GM03348 (cell line): Measurements from ENCODE around the gene TMEM115.

ENCODE experiments used
- DNase-seq: peaks from one replicate; pipeline ENCODE4 v3.0.0; 2012; ENCODE audit warnings: low spot score

Gene TMEM115

DNA sequence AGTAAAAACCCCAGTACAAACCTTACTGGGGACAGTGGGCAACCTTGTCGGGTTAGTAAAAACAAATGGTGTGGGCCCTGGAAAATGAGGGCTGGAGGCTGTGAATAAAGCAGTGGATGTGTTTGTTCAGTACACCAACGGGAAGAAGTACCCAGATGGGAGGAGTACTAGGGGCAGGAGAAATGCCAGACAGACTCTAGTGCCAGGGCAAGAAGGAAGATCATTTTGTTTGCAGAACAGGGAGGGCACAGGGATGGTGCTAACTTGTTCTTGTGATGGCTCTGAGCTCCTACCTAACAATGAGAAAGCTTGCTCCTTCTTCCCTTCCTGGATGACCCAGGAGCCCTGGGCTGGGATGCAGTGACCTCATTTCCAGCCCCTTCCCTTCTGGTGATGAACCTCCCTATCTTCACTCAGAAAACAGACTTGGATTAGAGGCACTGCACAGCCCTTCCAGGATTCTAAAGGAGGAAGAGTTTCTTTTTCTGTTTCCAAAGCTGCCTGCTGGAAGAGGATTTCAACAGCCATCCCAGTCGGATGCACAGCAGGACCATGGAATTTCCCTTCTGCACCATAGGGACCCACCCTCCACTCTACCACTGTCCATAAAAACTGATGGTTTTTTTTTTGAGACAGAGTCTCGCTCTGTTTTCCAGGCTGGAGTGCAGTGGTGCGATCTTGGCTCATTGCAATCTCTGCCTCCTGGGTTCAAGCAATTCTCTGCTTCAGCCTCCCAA, 24.8 kb downstream of the TMEM115 start:
- no peak for DNase-seq

GRCh38 chr3:50333744-50334328, 25.5 kb downstream of the TMEM115 start:
- DNase-seq = peak; percentile 49

- no peak for DNase-seq
These were observed 27.9 kb downstream of the TMEM115 start for GRCh38 chr3:50331364-50331907.

DNA sequence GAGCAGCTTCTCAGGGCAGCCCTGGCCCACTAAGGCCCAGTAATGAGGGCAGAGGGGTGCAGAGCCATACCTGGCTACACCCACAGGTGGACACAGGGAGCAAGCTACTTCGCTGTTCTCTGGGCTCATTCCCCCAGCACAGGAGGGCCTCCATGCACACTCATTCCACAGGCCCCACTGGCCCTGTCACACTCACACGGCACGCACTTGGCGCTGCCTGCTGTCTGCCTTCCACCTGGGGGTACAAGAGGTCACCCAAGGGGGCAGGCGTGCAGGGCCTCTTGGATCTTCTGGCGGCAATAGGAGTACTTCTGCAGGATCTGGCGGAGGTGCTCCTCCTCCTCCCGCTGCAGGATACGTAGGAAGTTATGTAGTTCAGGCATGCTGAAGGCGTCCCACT, 29.0 kb downstream of the TMEM115 start:
- no peak for DNase-seq

DNA sequence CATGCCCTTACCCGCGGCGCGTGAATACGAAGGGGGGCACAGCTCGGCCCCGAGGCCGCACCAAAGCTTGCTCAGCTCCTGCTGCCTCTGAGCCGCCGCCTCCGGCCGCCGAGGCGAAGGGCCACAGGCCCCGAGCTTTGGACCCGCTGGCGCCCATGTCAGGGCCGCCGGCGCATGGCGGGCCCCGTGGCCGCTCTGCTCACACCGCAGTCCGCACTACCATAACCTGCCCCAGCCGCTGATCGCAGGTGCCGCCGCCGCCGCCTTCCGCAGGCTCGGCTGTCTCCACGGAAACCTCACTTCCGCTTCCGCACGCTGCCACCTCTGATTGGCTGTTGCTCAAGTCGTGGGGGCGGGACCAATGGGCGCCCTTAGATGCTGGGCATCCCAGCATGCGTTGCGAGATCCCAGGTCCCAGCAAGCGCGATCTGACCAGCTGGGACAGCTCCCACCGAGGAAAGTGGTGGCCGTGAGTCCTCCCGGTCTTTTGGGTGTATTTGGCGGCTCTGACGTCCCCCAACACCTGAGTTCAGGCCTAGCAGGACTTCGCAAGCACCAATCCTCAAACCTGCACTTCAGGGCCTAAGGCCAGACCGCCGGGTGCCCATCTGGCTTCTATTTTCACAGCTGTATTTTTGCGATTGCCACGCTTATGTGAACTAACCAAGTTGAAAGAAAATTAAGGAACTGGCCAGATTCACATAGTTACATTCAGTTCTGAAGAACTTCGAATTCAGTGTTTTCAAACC, 31.2 kb downstream of the TMEM115 start, which contains the start of gene TUSC2:
Gene TUSC2, minus strand, starts transcription at position 281 of the 749 bp plus-strand sequence. Its CDS starts 124 bp downstream, at position 157.
- peak; percentile 97 for DNase-seq

GRCh38 chr3:50327129-50327528, 32.2 kb downstream of the TMEM115 start:
- DNase-seq = no peak

DNA sequence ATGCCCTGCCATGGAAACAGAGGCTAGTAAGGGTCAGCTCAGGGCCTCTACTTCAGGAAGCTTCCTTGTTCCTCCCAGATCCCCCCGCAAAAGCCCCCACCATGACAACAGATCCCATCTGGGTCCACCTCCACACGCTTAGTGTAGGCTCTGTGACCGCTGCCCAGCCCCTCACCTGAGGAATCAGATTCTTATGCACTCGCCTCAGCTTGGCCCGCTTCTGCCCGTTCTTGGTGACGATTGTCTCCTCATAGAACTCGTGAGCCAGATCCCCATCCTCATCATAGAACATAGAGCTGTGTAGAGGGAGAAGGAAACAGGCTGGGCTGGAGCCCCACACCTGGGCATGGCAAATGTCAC, 33.2 kb downstream of the TMEM115 start:
- no peak for DNase-seq

DNA sequence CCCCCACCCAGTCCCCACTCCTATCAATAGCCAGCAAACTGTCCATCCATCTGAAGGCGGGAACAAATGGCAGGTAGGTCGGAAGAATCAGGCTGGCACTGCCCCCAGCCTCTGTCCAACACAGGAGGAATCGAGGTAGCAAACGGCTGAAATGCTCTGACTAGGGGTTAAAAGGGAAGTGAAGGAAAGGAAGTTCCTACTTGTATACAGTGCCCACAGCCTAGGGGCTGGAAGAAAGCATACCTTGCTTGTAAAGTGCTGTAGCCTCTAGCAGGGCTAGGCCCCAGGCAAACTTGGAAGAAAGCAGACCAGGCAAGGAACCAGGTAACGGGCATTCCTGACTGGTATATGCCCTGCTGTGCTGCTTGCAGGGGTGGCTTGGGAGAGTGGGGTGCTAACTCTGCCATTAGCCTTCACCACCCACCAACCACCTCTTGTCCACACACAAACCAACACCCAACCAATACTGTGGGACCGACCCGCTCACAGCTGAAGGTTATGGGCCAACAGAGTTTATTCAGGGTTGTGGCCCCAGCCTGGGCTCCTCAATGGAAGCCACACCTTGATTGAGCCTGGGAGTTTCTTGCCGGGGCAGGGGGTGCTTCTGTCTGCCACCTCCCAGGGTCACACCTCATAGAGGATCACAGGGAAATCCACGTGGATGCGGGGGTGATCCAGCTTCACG, 33.7 kb downstream of the TMEM115 start:
- DNase-seq = no peak

- no peak for DNase-seq
These were observed 34.2 kb downstream of the TMEM115 start for GRCh38 chr3:50325113-50325480.

- DNase-seq = peak; percentile 82
These were observed 34.8 kb downstream of the TMEM115 start for GRCh38 chr3:50324351-50325112.

GRCh38 chr3:50323614-50324199, 35.6 kb downstream of the TMEM115 start:
- no peak for DNase-seq

DNA sequence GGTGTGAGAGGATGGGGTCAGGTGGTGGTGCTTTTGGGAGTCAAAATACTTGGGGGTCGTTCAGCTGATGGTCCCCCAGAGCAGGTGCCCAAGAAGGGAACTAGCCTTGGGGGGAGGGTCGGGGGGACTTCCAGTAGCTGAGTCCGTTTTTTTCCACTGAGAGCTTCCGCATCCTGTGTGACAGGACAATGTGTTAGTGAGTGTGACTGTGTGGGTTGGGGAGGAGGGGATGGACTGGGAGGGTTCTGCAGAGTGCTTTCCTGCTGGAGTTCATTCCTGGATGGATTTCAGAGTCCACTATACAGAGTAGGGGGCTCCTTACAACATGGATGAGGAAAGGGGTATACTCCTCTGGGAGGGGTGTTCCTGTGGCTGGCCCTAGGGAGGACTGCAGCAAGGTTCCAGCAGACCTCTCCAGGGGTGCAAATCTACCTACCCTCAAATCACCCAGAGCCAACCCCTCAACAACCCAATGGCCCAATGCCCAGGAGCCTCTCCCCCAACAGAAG, 36.2 kb downstream of the TMEM115 start:
- no peak for DNase-seq

- no peak for DNase-seq
These were observed 36.8 kb downstream of the TMEM115 start, which contains the start of gene HYAL2 for GRCh38 chr3:50322386-50323091. HYAL2 (minus strand) TSS chr3:50322745; CDS start chr3:50320489, 2,256 bp downstream.

- DNase-seq = no peak
These were observed 37.3 kb downstream of the TMEM115 start for GRCh38 chr3:50322115-50322385.

DNA sequence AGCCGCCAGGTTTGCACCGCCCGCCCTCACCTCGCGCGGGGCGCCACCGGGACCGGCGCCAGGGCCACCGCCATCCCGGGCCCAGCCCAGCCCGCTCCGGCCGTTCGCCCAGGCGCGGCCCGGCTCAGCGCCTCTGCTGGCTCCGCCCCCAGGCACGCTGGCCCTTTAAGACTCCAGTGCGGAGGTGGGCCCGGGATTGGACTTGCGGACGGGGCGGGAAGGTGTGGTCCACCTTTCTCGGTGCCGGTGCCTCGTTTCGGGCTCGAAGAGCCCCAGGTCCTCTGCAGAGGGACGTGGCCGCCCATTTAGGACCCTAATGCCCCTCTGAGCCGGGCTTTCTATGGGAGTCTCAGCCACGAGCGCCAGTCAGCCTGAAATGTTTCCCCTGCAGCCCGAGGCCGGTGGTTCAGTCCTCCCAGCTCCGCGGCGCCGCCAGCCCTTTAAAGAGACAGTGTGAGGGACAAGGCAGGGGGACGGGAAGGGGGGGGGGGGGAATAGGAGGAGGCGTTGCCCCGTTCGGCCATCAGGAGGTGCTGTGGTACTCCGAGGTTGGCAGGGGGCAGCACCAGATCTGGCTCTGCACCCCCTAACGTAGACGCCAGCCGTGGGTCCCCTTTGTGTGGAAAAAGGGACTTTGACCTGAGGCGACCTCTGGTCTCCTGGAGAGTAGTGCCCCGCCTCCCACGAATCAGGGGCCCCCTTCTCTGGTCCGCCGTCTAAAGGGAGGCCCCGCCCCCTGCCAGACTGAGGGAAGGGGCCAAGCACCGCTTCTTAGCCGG, 37.8 kb downstream of the TMEM115 start:
- peak; percentile 94 for DNase-seq

GRCh38 chr3:50320853-50321335, 38.4 kb downstream of the TMEM115 start:
- peak; percentile 92 for DNase-seq

GRCh38 chr3:50319894-50320625, 39.3 kb downstream of the TMEM115 start:
- DNase-seq = no peak

GRCh38 chr3:50319181-50319893, 40.0 kb downstream of the TMEM115 start:
- no peak for DNase-seq
